NT2/D1 (cell line): Measurements from ENCODE around the gene WNT3A.

Experiments used
- DNase-seq: peaks from one replicate; pipeline ENCODE4 v3.0.0-alpha.2; 2011; ENCODE audit warnings: low read depth, low spot score
- H3K27me3 ChIP-seq: 2 replicates; pipeline ENCODE4 v1.6.0; 2011; ENCODE audit warnings: mild to moderate bottlenecking; ENCODE audit not compliant: insufficient read length, insufficient read depth
- H3K36me3 ChIP-seq: 2 replicates; pipeline ENCODE4 v1.6.1; 2011; ENCODE audit warnings: mild to moderate bottlenecking, low read length, mixed read lengths; ENCODE audit not compliant: insufficient read depth, insufficient read length
- H3K4me1 ChIP-seq: 2 replicates; pipeline ENCODE4 v1.5.1; 2011; ENCODE audit not compliant: insufficient read depth, insufficient read length
- H3K4me3 ChIP-seq: 2 replicates; pipeline ENCODE4 v1.5.1; 2011; ENCODE audit warnings: low read depth; ENCODE audit not compliant: insufficient read length
- H3K9ac ChIP-seq: 2 replicates; pipeline ENCODE4 v1.6.0; 2011; ENCODE audit warnings: low read depth; ENCODE audit not compliant: insufficient read length
- H3K9me3 ChIP-seq: 2 replicates; pipeline ENCODE4 v1.5.1; 2011; ENCODE audit warnings: mild to moderate bottlenecking, low read length; ENCODE audit not compliant: insufficient read depth
- SUZ12 ChIP-seq: IDR thresholded peaks from 2 replicates; pipeline ENCODE4 v1.6.1; 2011; ENCODE audit not compliant: insufficient read length, insufficient read depth; ENCODE audit errors: extremely low read depth
- YY1 ChIP-seq: IDR thresholded peaks from 2 replicates; pipeline ENCODE4 v1.6.1; 2011; ENCODE audit not compliant: insufficient read length, insufficient read depth
- ZNF274 ChIP-seq: IDR thresholded peaks from 2 replicates; pipeline ENCODE4 v1.6.1; 2011; ENCODE audit warnings: mild to moderate bottlenecking, low read depth, low read length

Gene WNT3A

DNA sequence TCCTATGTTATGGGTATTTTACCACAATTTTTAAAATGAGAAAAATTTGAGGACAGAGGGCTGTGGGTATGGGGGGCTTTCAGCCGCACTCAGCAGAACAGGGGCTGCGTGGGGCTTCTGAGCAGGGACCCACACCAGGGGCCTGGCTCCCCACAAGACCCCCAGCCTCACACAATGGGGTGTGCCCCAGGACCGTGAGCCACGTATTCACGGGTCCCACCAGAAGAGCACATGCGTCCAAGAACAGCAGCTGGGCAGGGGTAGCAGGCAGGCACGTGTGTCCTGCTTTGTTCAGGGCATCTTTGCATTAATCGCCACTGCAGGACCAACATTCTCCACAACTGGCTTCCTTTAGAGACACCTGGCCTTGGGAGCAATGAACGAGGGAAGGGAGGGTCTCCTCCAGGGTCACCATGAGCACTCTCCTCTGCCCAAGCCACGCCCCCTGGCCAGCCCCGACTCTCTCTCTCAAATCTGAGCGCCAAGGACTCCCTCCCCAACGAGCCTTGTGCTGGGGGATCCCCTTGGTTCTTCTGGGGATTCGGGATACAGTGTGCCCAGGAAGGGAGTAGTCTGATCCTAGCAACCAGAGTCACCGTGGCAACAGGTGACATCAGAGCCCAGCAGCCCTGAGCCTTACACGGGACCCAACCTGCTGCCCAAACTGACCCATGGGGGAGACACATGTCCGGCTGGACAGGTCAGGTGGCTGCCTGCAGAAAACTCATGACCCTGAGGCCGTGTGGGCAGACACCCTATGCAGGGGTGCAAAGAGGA is 68.3 kb downstream of the WNT3A start:
- no peak overlapping the region for H3K9ac ChIP-seq
- H3K4me3 ChIP-seq, result no peak overlapping the region
- TF ChIP-seq ZNF274 (no peak), YY1 (no peak), SUZ12 (no peak)
- no peak for DNase-seq
- H3K36me3 ChIP-seq, result no peaks in the 10 kb centered on the region
- no peaks in the 10 kb centered on the region for H3K9me3 ChIP-seq
- peaks cover 27% of the 10 kb centered on the region for H3K27me3 ChIP-seq
- H3K4me1 ChIP-seq, result peaks cover 29% of the 10 kb centered on the region

DNA sequence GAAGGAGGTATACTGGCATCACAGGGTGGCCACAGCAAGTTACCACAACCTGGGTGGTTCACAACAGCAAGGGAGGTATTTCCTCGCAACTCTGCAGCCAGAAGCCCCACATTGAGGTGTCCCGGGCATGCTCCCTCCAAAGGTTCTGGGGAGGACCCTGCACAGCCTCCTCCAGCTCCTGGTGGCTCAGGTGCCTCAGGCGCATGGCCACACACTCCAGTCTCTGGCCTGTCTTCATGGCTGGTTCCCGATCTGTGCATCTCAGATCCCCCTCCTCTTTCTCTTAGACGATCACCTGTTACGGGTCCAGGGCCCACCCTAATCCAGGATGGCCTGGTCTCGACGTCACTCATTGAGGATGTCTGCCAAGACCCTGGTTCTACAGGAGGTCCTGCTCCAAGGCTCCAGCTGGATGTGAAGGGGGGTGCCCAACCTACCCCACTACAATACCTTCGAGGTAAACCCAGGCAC is 69.0 kb downstream of the WNT3A start:
- Histone ChIP-seq H3K4me3 (no peak overlapping the region), H3K27me3 (peaks cover 20% of the 10 kb centered on the region), H3K4me1 (peaks cover 29% of the 10 kb centered on the region), H3K9ac (no peak overlapping the region), H3K36me3 (no peaks in the 10 kb centered on the region), H3K9me3 (no peaks in the 10 kb centered on the region)
- DNase-seq, result no peak
- TF ChIP-seq SUZ12 (no peak), ZNF274 (no peak), YY1 (no peak)

- Histone ChIP-seq H3K36me3 (no peaks in the 10 kb centered on the region), H3K4me1 (peaks cover 29% of the 10 kb centered on the region), H3K4me3 (no peak overlapping the region), H3K27me3 (peaks cover 9% of the 10 kb centered on the region), H3K9me3 (no peaks in the 10 kb centered on the region), H3K9ac (no peak overlapping the region)
- no peak for TF ChIP-seq YY1
- DNase-seq, result no peak
Observed at GRCh38 chr1:228076796-228077430, 70.1 kb downstream of the WNT3A start.

DNA sequence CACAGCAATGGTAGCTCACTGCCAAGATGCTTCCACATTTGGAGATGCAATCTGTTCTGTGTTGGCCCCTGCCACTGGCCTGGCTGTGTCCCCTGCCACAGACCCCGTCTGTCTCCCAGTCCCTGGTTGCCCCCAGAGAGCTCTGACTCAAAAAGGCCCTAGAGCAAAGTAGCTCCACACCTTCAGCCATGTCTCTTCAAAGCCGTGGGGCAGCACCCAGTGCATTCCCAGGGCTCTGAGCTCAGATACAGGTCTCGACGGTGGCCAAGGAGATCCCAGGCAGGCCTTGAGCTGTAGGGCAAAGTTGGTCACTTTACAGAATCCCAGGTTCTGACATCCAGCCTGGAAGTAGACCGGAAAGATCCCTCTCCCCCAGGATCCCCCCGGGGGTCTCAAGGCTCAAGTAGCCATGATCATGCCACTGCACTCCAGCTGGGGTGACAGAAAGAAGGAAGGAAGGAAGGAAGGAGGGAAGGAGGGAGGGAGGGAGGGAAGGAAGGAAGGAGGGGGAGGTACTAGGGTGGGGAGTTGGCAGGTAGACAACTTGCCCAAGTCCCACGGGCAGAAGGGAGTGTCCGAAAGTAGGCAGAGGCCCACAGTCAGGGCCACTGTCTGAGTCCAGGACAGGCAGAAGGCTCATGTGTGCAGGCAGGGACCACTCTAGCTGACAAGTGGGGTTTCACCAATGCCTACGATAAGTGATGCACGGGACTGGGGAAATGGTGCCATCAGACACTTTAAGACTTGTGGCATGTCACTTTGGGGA is 71.0 kb downstream of the WNT3A start:
- DNase-seq, result no peak
- Histone ChIP-seq H3K36me3 (no peaks in the 10 kb centered on the region), H3K9me3 (no peaks in the 10 kb centered on the region), H3K4me3 (no peak overlapping the region), H3K4me1 (peaks cover 29% of the 10 kb centered on the region), H3K27me3 (peaks cover under 1% of the 10 kb centered on the region), H3K9ac (no peak overlapping the region)
- TF ChIP-seq SUZ12, result no peak
- no peak for TF ChIP-seq ZNF274
- TF ChIP-seq YY1, result no peak

- Histone ChIP-seq H3K36me3 (peaks cover 9% of the 10 kb centered on the region), H3K4me1 (peaks cover 25% of the 10 kb centered on the region), H3K9ac (peak overlapping the region; percentile 6), H3K4me3 (no peak overlapping the region), H3K27me3 (no peaks in the 10 kb centered on the region), H3K9me3 (no peaks in the 10 kb centered on the region)
- no peak for DNase-seq
- TF ChIP-seq SUZ12 (no peak), ZNF274 (no peak), YY1 (no peak)
Observed at GRCh38 chr1:228079013-228079412, 72.2 kb downstream of the WNT3A start.

GRCh38 chr1:228079601-228080263 is 72.9 kb downstream of the WNT3A start:
- Histone ChIP-seq H3K36me3 (peaks cover 16% of the 10 kb centered on the region), H3K9ac (no peak overlapping the region), H3K4me1 (peaks cover 23% of the 10 kb centered on the region), H3K4me3 (no peak overlapping the region), H3K27me3 (no peaks in the 10 kb centered on the region), H3K9me3 (no peaks in the 10 kb centered on the region)
- no peak for TF ChIP-seq SUZ12
- no peak for TF ChIP-seq YY1
- TF ChIP-seq ZNF274, result no peak
- no peak for DNase-seq

DNA sequence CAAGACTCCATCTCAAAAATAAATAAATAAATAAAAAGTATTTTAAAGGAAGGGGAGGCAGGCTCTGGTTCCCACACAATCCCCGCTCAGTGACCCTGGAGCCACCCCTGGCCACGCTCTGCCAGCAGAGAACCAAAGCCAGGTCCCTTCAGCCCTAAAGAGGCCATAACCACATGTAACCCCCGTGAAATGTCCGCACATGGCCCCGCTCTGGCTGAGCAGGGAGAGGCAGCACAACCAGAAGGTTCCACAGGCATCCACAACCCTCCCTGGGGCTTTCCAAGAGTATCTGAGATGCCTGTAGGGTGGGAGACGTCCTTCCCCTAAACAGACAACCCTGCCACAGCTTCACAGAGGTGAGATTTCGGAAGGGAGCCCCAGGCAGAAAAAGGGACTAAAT is 74.3 kb downstream of the WNT3A start:
- H3K27me3 ChIP-seq, result no peaks in the 10 kb centered on the region
- peak overlapping the region; percentile 96 for H3K4me3 ChIP-seq
- H3K4me1 ChIP-seq, result peaks cover 22% of the 10 kb centered on the region
- peaks cover 29% of the 10 kb centered on the region for H3K36me3 ChIP-seq
- TF ChIP-seq YY1, result no peak
- TF ChIP-seq SUZ12, result no peak
- TF ChIP-seq ZNF274, result no peak
- peak overlapping the region; percentile 91 for H3K9ac ChIP-seq
- H3K9me3 ChIP-seq, result no peaks in the 10 kb centered on the region
- no peak for DNase-seq
